ENCODE measurements around the gene HOXB5.
A peak's percentile ranks its signal among the peaks of the same experiment; 100 is the strongest.

Gene HOXB5

GRCh38 chr17:48563867-48564187, 29.8 kb downstream of the HOXB5 start:
- H3K4me3 ChIP-seq (replicated peaks; ENCODE audit: low read depth, low read length) = peak overlapping the region; percentile 36
- TF ChIP-seq, protein P1, sequence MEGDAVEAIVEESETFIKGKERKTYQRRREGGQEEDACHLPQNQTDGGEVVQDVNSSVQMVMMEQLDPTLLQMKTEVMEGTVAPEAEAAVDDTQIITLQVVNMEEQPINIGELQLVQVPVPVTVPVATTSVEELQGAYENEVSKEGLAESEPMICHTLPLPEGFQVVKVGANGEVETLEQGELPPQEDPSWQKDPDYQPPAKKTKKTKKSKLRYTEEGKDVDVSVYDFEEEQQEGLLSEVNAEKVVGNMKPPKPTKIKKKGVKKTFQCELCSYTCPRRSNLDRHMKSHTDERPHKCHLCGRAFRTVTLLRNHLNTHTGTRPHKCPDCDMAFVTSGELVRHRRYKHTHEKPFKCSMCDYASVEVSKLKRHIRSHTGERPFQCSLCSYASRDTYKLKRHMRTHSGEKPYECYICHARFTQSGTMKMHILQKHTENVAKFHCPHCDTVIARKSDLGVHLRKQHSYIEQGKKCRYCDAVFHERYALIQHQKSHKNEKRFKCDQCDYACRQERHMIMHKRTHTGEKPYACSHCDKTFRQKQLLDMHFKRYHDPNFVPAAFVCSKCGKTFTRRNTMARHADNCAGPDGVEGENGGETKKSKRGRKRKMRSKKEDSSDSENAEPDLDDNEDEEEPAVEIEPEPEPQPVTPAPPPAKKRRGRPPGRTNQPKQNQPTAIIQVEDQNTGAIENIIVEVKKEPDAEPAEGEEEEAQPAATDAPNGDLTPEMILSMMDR (IDR thresholded peaks at IDR 0.05; ENCODE audit: low read length, missing control alignments) = no peak

GRCh38 chr17:48563385-48563838, 30.2 kb downstream of the HOXB5 start:
- no peak for DNase-seq (ENCODE audit: low read depth)
- peak overlapping the region; percentile 36 for H3K4me3 ChIP-seq (replicated peaks; ENCODE audit: low read depth, low read length)
- TF ChIP-seq, protein P1 (IDR thresholded peaks at IDR 0.05; ENCODE audit: low read length, missing control alignments) = no peak

More at GRCh38 chr17:48563867-48564187, 29.8 kb downstream of the HOXB5 start:
- DNase-seq (ENCODE audit: low read depth) = no peak

DNA sequence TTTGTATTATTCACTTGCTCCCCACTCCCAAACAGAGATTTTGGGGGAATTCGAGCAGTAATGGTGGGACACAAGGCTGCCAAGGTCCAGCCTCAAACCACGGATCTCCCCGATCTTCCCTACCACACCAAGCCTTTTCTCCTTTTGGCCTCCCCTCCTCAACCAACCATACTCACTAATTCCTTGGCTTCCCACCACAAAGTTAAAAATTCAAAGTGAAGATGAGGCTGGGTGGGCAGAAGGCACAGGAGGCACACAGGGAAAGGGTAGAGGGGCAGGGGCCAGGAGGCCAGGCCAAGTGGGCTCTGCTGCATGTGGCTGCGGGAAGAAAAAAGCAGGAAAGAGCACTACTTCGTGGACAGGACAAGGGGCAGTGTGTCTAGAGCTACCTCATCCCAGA, 30.6 kb downstream of the HOXB5 start:
- DNase-seq (ENCODE audit: low read depth) = no peak
- TF ChIP-seq, protein P1 (IDR thresholded peaks at IDR 0.05; ENCODE audit: low read length, missing control alignments) = no peak
- H3K4me3 ChIP-seq (replicated peaks; ENCODE audit: low read depth, low read length) = peak overlapping the region; percentile 1

- no peak for DNase-seq (ENCODE audit: low read depth)
- TF ChIP-seq, protein P1 (IDR thresholded peaks at IDR 0.05; ENCODE audit: low read length, missing control alignments) = peak; percentile 35
- no peak overlapping the region for H3K4me3 ChIP-seq (replicated peaks; ENCODE audit: low read depth, low read length)
Measured at GRCh38 chr17:48561884-48562810, 31.4 kb downstream of the HOXB5 start.

- no peak for DNase-seq (ENCODE audit: low read depth)
- TF ChIP-seq, protein P1 (IDR thresholded peaks at IDR 0.05; ENCODE audit: low read length, missing control alignments) = no peak
- no peak overlapping the region for H3K4me3 ChIP-seq (replicated peaks; ENCODE audit: low read depth, low read length)
Measured at GRCh38 chr17:48559840-48560817, 33.5 kb downstream of the HOXB5 start.

DNA sequence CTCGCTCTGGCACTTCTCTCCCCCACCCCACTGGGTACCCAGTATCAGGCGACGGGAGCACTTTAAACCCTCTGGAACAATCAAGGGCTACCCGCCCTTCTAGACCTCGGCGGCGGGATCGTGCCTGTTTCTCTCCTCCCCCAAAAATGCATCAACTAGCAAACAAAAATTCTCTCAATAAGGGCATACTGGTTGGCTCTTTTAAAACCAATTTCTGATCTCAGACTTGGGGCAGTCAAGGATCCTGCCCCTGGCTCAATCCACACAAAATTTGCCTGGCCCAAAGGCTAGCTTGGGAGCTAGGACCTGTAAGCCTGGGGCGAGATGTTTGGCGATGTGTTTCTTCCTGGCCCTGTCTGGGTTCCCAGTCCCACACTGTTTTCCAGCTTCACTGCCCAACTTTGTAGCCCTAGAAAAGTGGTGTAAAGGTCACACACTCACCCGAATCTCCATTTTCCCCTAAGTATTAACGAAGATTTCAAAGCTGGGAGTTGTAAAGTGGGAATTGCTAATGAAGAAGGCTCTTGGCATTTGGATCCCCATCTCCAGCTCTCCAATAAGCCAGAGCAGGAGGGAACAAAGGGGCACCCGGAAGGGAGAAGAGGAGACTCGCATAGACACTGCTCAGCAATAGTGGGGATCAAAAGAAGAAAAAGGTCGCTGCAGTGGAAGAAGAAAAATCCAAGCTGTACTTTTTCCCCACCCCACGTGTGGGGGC, 34.3 kb downstream of the HOXB5 start:
- no peak overlapping the region for H3K4me3 ChIP-seq (replicated peaks; ENCODE audit: low read depth, low read length)
- DNase-seq (ENCODE audit: low read depth) = no peak
- TF ChIP-seq, protein P1 (IDR thresholded peaks at IDR 0.05; ENCODE audit: low read length, missing control alignments) = no peak
